HepG2 (cell line): ENCODE results near the gene LRP1B. TPM values are rescaled to one million over a fixed set of nuclear protein-coding genes. Genes with fewer than 3 reads are reported as not detected.

ENCODE experiments used
- ATAC-seq: fragments of 200-7000 bp; cut with Tn5 transposase; 3 replicates; pipeline ENCODE4 v1.9.1; 2020; ENCODE audit warnings: mild to moderate bottlenecking, moderate library complexity
- BruUV-seq: library from RNA; stranded (reverse); fragments of 400-500 nt; replicated peaks from 2 replicates; lab custom pipeline; 2021; lab: Mats Ljungman, UMichigan
- CTCF ChIA-PET: fragments of 300-600 bp; formaldehyde crosslinking; extraction: SDS; loops from one replicate; lab custom pipeline; 2021; ENCODE audit warnings: low total read pairs, inconsistent platforms, low intra/inter-chr PET ratio; lab: Yijun Ruan, JAX
- POLR2A ChIA-PET: fragments of 350-600 bp; sonication (Branson Sonifier 250); formaldehyde crosslinking; loops from one replicate; lab custom pipeline; 2020; ENCODE audit warnings: antibody characterized with exemption, inconsistent platforms; lab: Yijun Ruan, JAX
- DNase-seq: peaks from one replicate; pipeline ENCODE4 v3.0.0-alpha.2; 2015; ENCODE audit warnings: low spot score
- FAIRE-seq: peaks from 3 replicates; lab custom pipeline; 2011; peaks lifted over from hg19 to GRCh38; lab: Jason Lieb, UNC
- H2AFZ ChIP-seq: one replicate; pipeline ENCODE4 v1.6.1; 2011; ENCODE audit warnings: low read length, inconsistent platforms
- H3K27ac ChIP-seq: fragments of 300-600 bp; 3 replicates; pipeline ENCODE4 v1.8.0; 2011; ENCODE audit warnings: mixed run types, mild to moderate bottlenecking, mixed read lengths, low read length, inconsistent platforms; ENCODE audit not compliant: insufficient read depth; ENCODE audit errors: extremely low read length
- H3K27me3 ChIP-seq, 2 experiments: fragments of 200-600 bp in 1 of 2; 2 replicates in 1 of 2; 3 replicates in 1 of 2; pipeline versions ENCODE4 v1.6.0 to v1.8.0; 2011; ENCODE audit warnings: low read length in 2 of 2, mild to moderate bottlenecking in 2 of 2, moderate library complexity in 2 of 2, inconsistent platforms in 1 of 2; ENCODE audit not compliant: insufficient read depth in 2 of 2, control insufficient read depth in 1 of 2
- H3K36me3 ChIP-seq, 2 experiments: fragments of 200-600 bp in 1 of 2; replicated peaks in 1 of 2; 2 replicates in 1 of 2; 3 replicates in 1 of 2; pipeline versions ENCODE4 v1.5.1 to v1.8.0; 2011; ENCODE audit warnings: low read length in 2 of 2, inconsistent platforms in 1 of 2; ENCODE audit not compliant: insufficient read depth in 2 of 2, control insufficient read depth in 1 of 2
- H3K4me1 ChIP-seq: 2 replicates; pipeline ENCODE4 v1.5.1; 2012; ENCODE audit warnings: low read length, inconsistent platforms; ENCODE audit not compliant: insufficient read depth
- H3K4me2 ChIP-seq: 2 replicates; pipeline ENCODE4 v1.6.0; 2011; ENCODE audit warnings: low read depth, low read length, inconsistent platforms
- H3K4me3 ChIP-seq, 3 experiments: fragments of 200-600 bp in 1 of 3; sonication (generic), shearing (Covaris generic) in 1 of 3; replicated peaks in 1 of 3; 2 replicates each; pipeline ENCODE4 v1.5.1; 2011 to 2016; ENCODE audit warnings: low read length in 3 of 3, inconsistent platforms in 2 of 3, low read depth in 2 of 3, mild to moderate bottlenecking in 2 of 3, control low read depth in 1 of 3, mixed read lengths in 1 of 3; ENCODE audit not compliant: insufficient read depth in 1 of 3
- H3K79me2 ChIP-seq: one replicate; pipeline ENCODE4 v1.6.1; 2011; ENCODE audit warnings: low read length, inconsistent platforms; ENCODE audit not compliant: insufficient read depth
- H3K9ac ChIP-seq: 2 replicates; pipeline ENCODE4 v1.6.0; 2011; ENCODE audit warnings: mild to moderate bottlenecking, low read depth, low read length, inconsistent platforms; ENCODE audit not compliant: insufficient read depth
- H3K9me3 ChIP-seq: 2 replicates; pipeline ENCODE4 v1.5.1; 2012; ENCODE audit warnings: mild to moderate bottlenecking, low read length
- H4K20me1 ChIP-seq: 2 replicates; pipeline ENCODE4 v1.6.0; 2011; ENCODE audit warnings: inconsistent platforms, mild to moderate bottlenecking, low read length, moderate library complexity; ENCODE audit not compliant: insufficient read depth
- CCAR2 ChIP-seq: fragments of 200-400 bp; formaldehyde crosslinking; optimal IDR thresholded peaks from 2 replicates; pipeline ENCODE3; 2018; ENCODE audit warnings: low read depth, mild to moderate bottlenecking, low read length, moderate library complexity
- GTF2F1 ChIP-seq: fragments of 150-350 bp; IDR thresholded peaks from 2 replicates; pipeline ENCODE4 v1.6.1; 2014; ENCODE audit warnings: low read length
- MNT ChIP-seq: fragments of 450-650 bp; IDR thresholded peaks from 2 replicates; pipeline ENCODE4 v1.6.1; 2016
- NFE2 ChIP-seq: sonication (generic); formaldehyde crosslinking; IDR thresholded peaks from 2 replicates; pipeline ENCODE4 v1.4.0; 2020; ENCODE audit warnings: missing genetic modification reagents
- RBM39 ChIP-seq: fragments of 200-400 bp; formaldehyde crosslinking; IDR thresholded peaks from one replicate; pipeline ENCODE4 v1.6.1; 2018; ENCODE audit warnings: antibody characterized with exemption, mild to moderate bottlenecking, low read depth, low read length; ENCODE audit not compliant: poor library complexity, severe bottlenecking
- SP5 ChIP-seq: IDR thresholded peaks from 2 replicates; pipeline ENCODE4 v1.6.1; 2016; ENCODE audit warnings: low read depth, borderline replicate concordance
- ZBTB40 ChIP-seq, 2 experiments: fragments of 450-650 bp in 1 of 2; sonication (generic) in 1 of 2; formaldehyde crosslinking in 1 of 2; IDR thresholded peaks; 2 replicates each; pipeline versions ENCODE4 v1.6.1 to v1.8.0; 2016 to 2022; ENCODE audit warnings: antibody characterized with exemption in 1 of 2, mild to moderate bottlenecking in 1 of 2, missing genetic modification reagents in 1 of 2
- ZNF362 ChIP-seq: sonication (generic); formaldehyde crosslinking; IDR thresholded peaks from 2 replicates; pipeline ENCODE4 v1.4.0; 2020; ENCODE audit warnings: missing genetic modification reagents, mild to moderate bottlenecking, borderline replicate concordance
- ZNF768 ChIP-seq: sonication (generic); formaldehyde crosslinking; IDR thresholded peaks from 2 replicates; pipeline ENCODE4 v1.4.0; 2020; ENCODE audit warnings: missing genetic modification reagents
- ZNF773 ChIP-seq: sonication (generic); formaldehyde crosslinking; IDR thresholded peaks from 2 replicates; pipeline ENCODE4 v1.4.0; 2020; ENCODE audit warnings: missing genetic modification reagents, borderline replicate concordance
- ZNF879 ChIP-seq: sonication (generic); formaldehyde crosslinking; IDR thresholded peaks from 2 replicates; pipeline ENCODE4 v1.8.1; 2023; ENCODE audit warnings: missing genetic modification reagents
- ZSCAN20 ChIP-seq: sonication (generic); formaldehyde crosslinking; IDR thresholded peaks from 2 replicates; pipeline ENCODE4 v1.4.0; 2020; ENCODE audit warnings: missing genetic modification reagents, mild to moderate bottlenecking, borderline replicate concordance
- ZSCAN21 ChIP-seq: sonication (generic); formaldehyde crosslinking; IDR thresholded peaks from 2 replicates; pipeline ENCODE4 v1.8.0; 2022; ENCODE audit warnings: mild to moderate bottlenecking, missing genetic modification reagents, moderate library complexity, borderline replicate concordance
- WGBS: methylation state at CpG from one replicate; pipeline ENCODE4 v1.1.6; 2017; ENCODE audit warnings: low lambda C conversion rate; 5-methylcytosine and 5-hydroxymethylcytosine counted together
- in situ Hi-C: cut with HindIII; loops from 2 replicates; pipeline ENCODE4 v1.10.0; 2017; ENCODE audit warnings: low pct_unique_long_range_greater_than_20kb; ENCODE audit not compliant: extremely low pct_ligation_motif_present
- intact Hi-C: fragments of 100-400 bp; cut with micrococcal nuclease; formaldehyde crosslinking; loops from one replicate; pipeline ENCODE4 v1.10.0; 2022; ENCODE audit not compliant: unreplicated experiment
- polyA plus RNA-seq, 8 experiments: library from polyadenylated mRNA; depleted of rRNA in 3 of 8; stranded (reverse) in 7 of 8; unstranded in 1 of 8; fragments of >200 nt; fragmentation: Illumina TruSeq in 4 of 8; extraction: Trizol in 4 of 8; gene quantifications; 2 replicates each; pipeline versions ENCODE4 v1.2.1 to v1.2.3, GENCODE V29; 2011 to 2016; ENCODE audit warnings: low read depth in 4 of 8, missing spikeins in 1 of 8, mixed read lengths in 1 of 8; ENCODE audit not compliant: insufficient read depth in 1 of 8
- total RNA-seq, 5 experiments: library from RNA; depleted of rRNA; stranded (reverse); fragments of >200 nt; fragmentation: Illumina TruSeq; extraction: Trizol; gene quantifications; 2 replicates each; pipeline ENCODE4 v1.2.3, GENCODE V29; 2016; ENCODE audit warnings: low read depth in 1 of 5

The LRP1B gene
- total and polyA plus RNA-seq, 2 of the 13 experiments (the other 11 are each of a cell fraction or from before 2014, with no cell fraction given): 0.04 TPM; not detected in 1

- Histone ChIP-seq H3K4me2 (no peak overlapping the region), H2AFZ (no peak overlapping the region), H3K4me3 (no peak overlapping the region), H3K27me3 (no peaks in the 10 kb centered on the region), H3K36me3 (no peaks in the 10 kb centered on the region), H3K79me2 (no peaks in the 10 kb centered on the region), H3K9me3 (no peaks in the 10 kb centered on the region), H3K27ac (no peak overlapping the region), H3K9ac (no peak overlapping the region), H4K20me1 (no peaks in the 10 kb centered on the region), H3K4me1 (no peaks in the 10 kb centered on the region)
- FAIRE-seq: no peak
- ChIA-PET POLR2A (no interaction called here), CTCF (no interaction called here)
- BruUV-seq: no TSS peak
- intact Hi-C loops: no loop called here
- ATAC-seq: no peak
- no peak for DNase-seq
- in situ Hi-C loops: no loop called here
- under 1% methylated on average over 3 of the region's 3 CpGs for WGBS
- TF ChIP-seq RBM39 (no peak), GTF2F1 (no peak), MNT (no peak), ZNF773 (CRISPR knock-in tag) (no peak), SP5 (no peak), CCAR2 (no peak), ZNF879 (CRISPR knock-in tag) (no peak), NFE2 (no peak), ZNF362 (no peak), ZSCAN20 (CRISPR knock-in tag) (no peak), ZSCAN21 (CRISPR knock-in tag) (no peak), ZBTB40 (IDR thresholded peaks at IDR 0.05) (no peak), ZBTB40 (CRISPR knock-in tag; IDR thresholded peaks at IDR 0.05) (no peak), ZNF768 (no peak)
Observed at GRCh38 chr2:141710589-141711239, 420.1 kb downstream of the LRP1B start.
